Ishikawa (cell line): ENCODE data around the gene TEX14.

Experiments
- CEBPB ChIP-seq: IDR thresholded peaks from 2 replicates; pipeline ENCODE4 v1.6.1; 2012
- CREB1 ChIP-seq: IDR thresholded peaks from 2 replicates; pipeline ENCODE4 v1.6.1; 2012; ENCODE audit warnings: low read depth
- EGR1 ChIP-seq: IDR thresholded peaks from 2 replicates; pipeline ENCODE4 v1.6.1; 2012
- EP300 ChIP-seq: IDR thresholded peaks from 2 replicates; pipeline ENCODE4 v1.6.1; 2012; ENCODE audit warnings: borderline replicate concordance
- FOXM1 ChIP-seq: IDR thresholded peaks from 2 replicates; pipeline ENCODE4 v1.6.1; 2012; ENCODE audit warnings: low read depth, borderline replicate concordance
- NFIC ChIP-seq: IDR thresholded peaks from 2 replicates; pipeline ENCODE4 v1.6.1; 2012
- RAD21 ChIP-seq: IDR thresholded peaks from 2 replicates; pipeline ENCODE4 v1.6.1; 2012; ENCODE audit warnings: low read depth
- TAF1 ChIP-seq: IDR thresholded peaks from 2 replicates; pipeline ENCODE4 v1.6.1; 2012; ENCODE audit warnings: low read depth, mild to moderate bottlenecking
- TCF12 ChIP-seq: IDR thresholded peaks from 2 replicates; pipeline ENCODE4 v1.6.1; 2012; ENCODE audit warnings: low read depth
- TEAD4 ChIP-seq: IDR thresholded peaks from 2 replicates; pipeline ENCODE4 v1.6.1; 2012
- YY1 ChIP-seq: IDR thresholded peaks from 2 replicates; pipeline ENCODE4 v1.6.1; 2012; ENCODE audit warnings: low read depth
- ZBTB7A ChIP-seq: IDR thresholded peaks from 2 replicates; pipeline ENCODE4 v1.6.1; 2012; ENCODE audit warnings: low read depth
- TF ChIP-seq, protein P1 (sequence below): IDR thresholded peaks from 2 replicates; pipeline ENCODE4 v1.6.1; 2012
- TF ChIP-seq, protein P2 (sequence below): IDR thresholded peaks from 2 replicates; pipeline ENCODE4 v1.6.1; 2012
- TF ChIP-seq, protein P3 (sequence below): IDR thresholded peaks from 2 replicates; pipeline ENCODE4 v1.6.1; 2012; ENCODE audit warnings: low read depth, mild to moderate bottlenecking

Gene TEX14, protein sequence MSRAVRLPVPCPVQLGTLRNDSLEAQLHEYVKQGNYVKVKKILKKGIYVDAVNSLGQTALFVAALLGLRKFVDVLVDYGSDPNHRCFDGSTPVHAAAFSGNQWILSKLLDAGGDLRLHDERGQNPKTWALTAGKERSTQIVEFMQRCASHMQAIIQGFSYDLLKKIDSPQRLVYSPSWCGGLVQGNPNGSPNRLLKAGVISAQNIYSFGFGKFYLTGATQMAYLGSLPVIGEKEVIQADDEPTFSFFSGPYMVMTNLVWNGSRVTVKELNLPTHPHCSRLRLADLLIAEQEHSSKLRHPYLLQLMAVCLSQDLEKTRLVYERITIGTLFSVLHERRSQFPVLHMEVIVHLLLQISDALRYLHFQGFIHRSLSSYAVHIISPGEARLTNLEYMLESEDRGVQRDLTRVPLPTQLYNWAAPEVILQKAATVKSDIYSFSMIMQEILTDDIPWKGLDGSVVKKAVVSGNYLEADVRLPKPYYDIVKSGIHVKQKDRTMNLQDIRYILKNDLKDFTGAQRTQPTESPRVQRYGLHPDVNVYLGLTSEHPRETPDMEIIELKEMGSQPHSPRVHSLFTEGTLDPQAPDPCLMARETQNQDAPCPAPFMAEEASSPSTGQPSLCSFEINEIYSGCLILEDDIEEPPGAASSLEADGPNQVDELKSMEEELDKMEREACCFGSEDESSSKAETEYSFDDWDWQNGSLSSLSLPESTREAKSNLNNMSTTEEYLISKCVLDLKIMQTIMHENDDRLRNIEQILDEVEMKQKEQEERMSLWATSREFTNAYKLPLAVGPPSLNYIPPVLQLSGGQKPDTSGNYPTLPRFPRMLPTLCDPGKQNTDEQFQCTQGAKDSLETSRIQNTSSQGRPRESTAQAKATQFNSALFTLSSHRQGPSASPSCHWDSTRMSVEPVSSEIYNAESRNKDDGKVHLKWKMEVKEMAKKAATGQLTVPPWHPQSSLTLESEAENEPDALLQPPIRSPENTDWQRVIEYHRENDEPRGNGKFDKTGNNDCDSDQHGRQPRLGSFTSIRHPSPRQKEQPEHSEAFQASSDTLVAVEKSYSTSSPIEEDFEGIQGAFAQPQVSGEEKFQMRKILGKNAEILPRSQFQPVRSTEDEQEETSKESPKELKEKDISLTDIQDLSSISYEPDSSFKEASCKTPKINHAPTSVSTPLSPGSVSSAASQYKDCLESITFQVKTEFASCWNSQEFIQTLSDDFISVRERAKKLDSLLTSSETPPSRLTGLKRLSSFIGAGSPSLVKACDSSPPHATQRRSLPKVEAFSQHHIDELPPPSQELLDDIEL (N-terminal part only)

DNA sequence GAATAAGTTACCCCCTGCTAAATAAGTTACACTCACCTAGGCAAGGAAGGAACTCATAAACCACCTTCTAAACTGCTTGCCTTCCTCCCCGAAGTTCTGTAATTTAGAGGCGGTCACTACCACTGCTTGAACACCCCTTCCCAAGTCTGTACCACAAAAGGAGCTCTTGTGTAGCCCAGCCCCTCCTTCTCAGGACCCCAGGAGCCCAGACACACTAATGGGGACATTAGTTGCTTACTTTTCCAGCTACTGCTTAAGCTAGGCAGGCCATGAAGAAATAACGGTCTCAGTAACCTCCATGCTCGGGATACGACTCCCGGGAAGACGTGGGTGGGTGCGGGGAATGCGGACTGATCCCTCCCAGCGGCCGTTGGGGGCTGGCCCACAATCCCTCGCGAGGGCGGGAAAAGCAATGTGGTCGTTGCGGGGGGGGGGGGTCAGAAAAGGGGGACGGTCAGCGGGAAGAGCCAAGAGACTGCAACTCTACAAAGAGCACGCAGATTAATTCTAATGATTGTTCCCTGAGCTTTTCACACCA lies at the start of gene TEX14:
TSS of gene TEX14 (minus strand) at position 345 of the 538 bp plus-strand sequence. CDS start 40,044 bp downstream, outside the sequence.
- TF ChIP-seq NFIC (no peak), FOXM1 (no peak), TAF1 (no peak), EGR1 (no peak), RAD21 (no peak), TCF12 (no peak), CREB1 (no peak), CEBPB (no peak), TEAD4 (no peak), EP300 (no peak)
- TF ChIP-seq, protein P1, sequence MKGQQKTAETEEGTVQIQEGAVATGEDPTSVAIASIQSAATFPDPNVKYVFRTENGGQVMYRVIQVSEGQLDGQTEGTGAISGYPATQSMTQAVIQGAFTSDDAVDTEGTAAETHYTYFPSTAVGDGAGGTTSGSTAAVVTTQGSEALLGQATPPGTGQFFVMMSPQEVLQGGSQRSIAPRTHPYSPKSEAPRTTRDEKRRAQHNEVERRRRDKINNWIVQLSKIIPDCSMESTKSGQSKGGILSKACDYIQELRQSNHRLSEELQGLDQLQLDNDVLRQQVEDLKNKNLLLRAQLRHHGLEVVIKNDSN: no peak
- TF ChIP-seq, protein P2, sequence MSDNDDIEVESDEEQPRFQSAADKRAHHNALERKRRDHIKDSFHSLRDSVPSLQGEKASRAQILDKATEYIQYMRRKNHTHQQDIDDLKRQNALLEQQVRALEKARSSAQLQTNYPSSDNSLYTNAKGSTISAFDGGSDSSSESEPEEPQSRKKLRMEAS: no peak
- TF ChIP-seq, protein P3, sequence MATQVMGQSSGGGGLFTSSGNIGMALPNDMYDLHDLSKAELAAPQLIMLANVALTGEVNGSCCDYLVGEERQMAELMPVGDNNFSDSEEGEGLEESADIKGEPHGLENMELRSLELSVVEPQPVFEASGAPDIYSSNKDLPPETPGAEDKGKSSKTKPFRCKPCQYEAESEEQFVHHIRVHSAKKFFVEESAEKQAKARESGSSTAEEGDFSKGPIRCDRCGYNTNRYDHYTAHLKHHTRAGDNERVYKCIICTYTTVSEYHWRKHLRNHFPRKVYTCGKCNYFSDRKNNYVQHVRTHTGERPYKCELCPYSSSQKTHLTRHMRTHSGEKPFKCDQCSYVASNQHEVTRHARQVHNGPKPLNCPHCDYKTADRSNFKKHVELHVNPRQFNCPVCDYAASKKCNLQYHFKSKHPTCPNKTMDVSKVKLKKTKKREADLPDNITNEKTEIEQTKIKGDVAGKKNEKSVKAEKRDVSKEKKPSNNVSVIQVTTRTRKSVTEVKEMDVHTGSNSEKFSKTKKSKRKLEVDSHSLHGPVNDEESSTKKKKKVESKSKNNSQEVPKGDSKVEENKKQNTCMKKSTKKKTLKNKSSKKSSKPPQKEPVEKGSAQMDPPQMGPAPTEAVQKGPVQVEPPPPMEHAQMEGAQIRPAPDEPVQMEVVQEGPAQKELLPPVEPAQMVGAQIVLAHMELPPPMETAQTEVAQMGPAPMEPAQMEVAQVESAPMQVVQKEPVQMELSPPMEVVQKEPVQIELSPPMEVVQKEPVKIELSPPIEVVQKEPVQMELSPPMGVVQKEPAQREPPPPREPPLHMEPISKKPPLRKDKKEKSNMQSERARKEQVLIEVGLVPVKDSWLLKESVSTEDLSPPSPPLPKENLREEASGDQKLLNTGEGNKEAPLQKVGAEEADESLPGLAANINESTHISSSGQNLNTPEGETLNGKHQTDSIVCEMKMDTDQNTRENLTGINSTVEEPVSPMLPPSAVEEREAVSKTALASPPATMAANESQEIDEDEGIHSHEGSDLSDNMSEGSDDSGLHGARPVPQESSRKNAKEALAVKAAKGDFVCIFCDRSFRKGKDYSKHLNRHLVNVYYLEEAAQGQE: no peak

DNA sequence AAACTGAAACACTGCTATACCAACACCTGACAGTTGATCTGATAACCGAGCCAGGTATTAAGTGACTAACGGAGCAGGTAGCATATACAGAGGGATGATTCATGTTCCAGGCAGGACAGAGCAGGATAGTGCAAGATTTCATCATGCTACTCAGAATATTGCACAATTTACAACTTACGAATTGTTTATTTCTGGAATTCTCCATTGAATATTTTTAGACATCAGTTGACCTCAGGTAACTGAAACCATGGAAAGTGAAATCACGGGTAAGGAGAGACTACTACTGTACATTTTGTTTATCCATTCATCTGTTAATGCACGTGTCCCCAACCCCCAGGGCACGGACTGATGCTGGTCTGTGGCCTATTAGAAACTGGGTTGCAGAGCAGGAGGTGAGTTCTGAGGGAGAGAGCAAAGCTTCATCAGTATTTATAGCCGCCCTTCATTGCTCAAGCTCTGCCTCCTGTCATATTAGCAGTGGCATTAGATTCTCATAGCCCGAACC lies 49.3 kb upstream of the TEX14 start:
- TF ChIP-seq RAD21: no peak
- TF ChIP-seq TEAD4: no peak
- no peak for TF ChIP-seq YY1
- no peak for TF ChIP-seq EP300
- no peak for TF ChIP-seq TAF1
- peak; percentile 68 for TF ChIP-seq CEBPB

DNA sequence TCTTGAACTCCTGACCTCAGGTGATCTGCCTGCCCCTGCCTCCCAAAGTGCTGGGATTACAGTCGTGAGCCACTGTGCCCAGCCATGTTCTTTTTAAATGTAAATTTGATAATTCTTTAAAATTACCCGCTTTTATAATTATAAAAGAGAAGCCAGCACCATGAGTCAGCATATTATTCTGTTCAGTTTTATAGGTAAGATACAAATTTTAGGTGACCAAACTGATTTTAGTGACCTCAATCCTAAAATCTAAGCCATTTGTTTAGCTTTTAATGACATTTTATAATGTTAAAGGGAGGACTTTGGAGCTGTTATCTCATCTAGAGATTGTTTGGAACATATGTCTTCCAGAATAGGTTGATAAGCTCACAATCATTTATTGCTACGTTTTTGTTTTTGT lies 43.0 kb upstream of the TEX14 start:
- TF ChIP-seq EP300: no peak
- no peak for TF ChIP-seq ZBTB7A
- no peak for TF ChIP-seq NFIC
- no peak for TF ChIP-seq EGR1
- TF ChIP-seq YY1: no peak
- TF ChIP-seq, protein P2: no peak
- TF ChIP-seq TEAD4: no peak
- TF ChIP-seq RAD21: no peak
- TF ChIP-seq, protein P1: no peak
- TF ChIP-seq, protein P3: no peak
- TF ChIP-seq CREB1: no peak
- TF ChIP-seq TCF12: no peak
- no peak for TF ChIP-seq FOXM1
- no peak for TF ChIP-seq TAF1

DNA sequence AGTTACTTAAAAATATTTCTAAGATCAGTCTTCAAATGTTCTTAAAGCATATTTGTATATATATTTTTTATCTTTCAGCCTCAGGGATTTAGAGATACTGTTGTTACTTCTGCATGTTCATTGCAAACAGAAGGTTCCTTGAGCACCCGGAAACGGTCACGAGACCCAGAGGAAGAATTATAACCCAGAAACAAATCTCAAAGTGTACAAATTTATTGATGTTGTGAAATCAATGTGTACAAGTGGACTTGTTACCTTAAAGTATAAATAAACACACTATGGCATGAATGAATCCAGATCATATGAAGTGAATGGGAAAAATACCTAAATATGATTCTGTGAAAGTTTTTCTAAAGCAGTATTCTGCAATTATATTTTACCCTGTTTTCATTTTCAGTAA lies 42.2 kb upstream of the TEX14 start:
- TF ChIP-seq CREB1: no peak
- TF ChIP-seq, protein P2: no peak
- no peak for TF ChIP-seq RAD21
- no peak for TF ChIP-seq CEBPB
